OCI-LY7 (cell line): ENCODE results near the gene CACNB3. TPM values are rescaled to one million over a fixed set of nuclear protein-coding genes. Genes with fewer than 3 reads are reported as not detected.

Source experiments
- BruUV-seq: library from RNA; stranded (reverse); fragments of 400-500 nt; replicated peaks from 2 replicates; lab custom pipeline; 2021; lab: Mats Ljungman, UMichigan
- CTCF ChIA-PET: fragments of 300-600 bp; sonication (Branson Sonifier 250); formaldehyde crosslinking; loops from one replicate; lab custom pipeline; 2022; ENCODE audit warnings: antibody characterized with exemption; ENCODE audit not compliant: unreplicated experiment; lab: Charles Lee
- POLR2A ChIA-PET: fragments of 300-600 bp; sonication (Branson Sonifier 250); formaldehyde crosslinking; loops from one replicate; lab custom pipeline; 2022; ENCODE audit warnings: antibody characterized with exemption; lab: Charles Lee
- DNase-seq: peaks from one replicate; pipeline ENCODE4 v3.0.0-alpha.2; 2015; ENCODE audit warnings: low spot score
- H2AFZ ChIP-seq: fragments of 200-600 bp; sonication (generic), shearing (Covaris generic); 2 replicates; pipeline ENCODE4 v1.6.1; 2014; ENCODE audit warnings: mild to moderate bottlenecking, antibody characterized with exemption, low read length, moderate library complexity
- H3K27ac ChIP-seq: fragments of 200-600 bp; sonication (generic); 2 replicates; pipeline ENCODE4 v1.5.1; 2014; ENCODE audit warnings: mixed run types, low read depth, mild to moderate bottlenecking, moderate library complexity, low read length, inconsistent platforms; ENCODE audit not compliant: poor library complexity, severe bottlenecking
- H3K36me3 ChIP-seq: fragments of 200-600 bp; sonication (generic); 2 replicates; pipeline ENCODE4 v1.6.1; 2014; ENCODE audit warnings: mild to moderate bottlenecking, antibody characterized with exemption, low read length, moderate library complexity, mixed read lengths; ENCODE audit not compliant: insufficient read depth
- H3K4me1 ChIP-seq: fragments of 200-600 bp; sonication (generic); 2 replicates; pipeline ENCODE4 v1.5.1; 2014; ENCODE audit warnings: mild to moderate bottlenecking, low read length; ENCODE audit not compliant: insufficient read depth, poor library complexity, severe bottlenecking
- H3K4me2 ChIP-seq: fragments of 200-600 bp; sonication (generic); 2 replicates; pipeline ENCODE4 v1.6.1; 2014; ENCODE audit warnings: mild to moderate bottlenecking, low read length
- H3K4me3 ChIP-seq: fragments of 200-600 bp; sonication (generic); 2 replicates; pipeline ENCODE4 v1.5.1; 2014; ENCODE audit warnings: mild to moderate bottlenecking, low read depth, low read length; ENCODE audit not compliant: poor library complexity, severe bottlenecking
- H3K79me2 ChIP-seq: fragments of 200-600 bp; sonication (generic); 2 replicates; pipeline ENCODE4 v1.6.1; 2016; ENCODE audit warnings: low read depth, mild to moderate bottlenecking, low read length, moderate library complexity, mixed read lengths; ENCODE audit not compliant: insufficient read depth
- H3K9me2 ChIP-seq: fragments of 200-600 bp; sonication (generic); 2 replicates; pipeline ENCODE4 v1.6.1; 2016; ENCODE audit warnings: mild to moderate bottlenecking, low read length, mixed read lengths; ENCODE audit not compliant: insufficient read depth
- H3K9me3 ChIP-seq: fragments of 200-600 bp; sonication (generic); 2 replicates; pipeline ENCODE4 v1.6.1; 2014; ENCODE audit warnings: mild to moderate bottlenecking, mixed run types, low read length, mixed read lengths
- H4K20me1 ChIP-seq: fragments of 200-600 bp; sonication (generic); 2 replicates; pipeline ENCODE4 v1.6.1; 2014; ENCODE audit warnings: mild to moderate bottlenecking, antibody characterized with exemption, low read length, moderate library complexity, mixed read lengths; ENCODE audit not compliant: insufficient read depth
- CTCF ChIP-seq: fragments of 200-600 bp; sonication (generic); conservative IDR thresholded peaks from 2 replicates; pipeline ENCODE4 v1.5.1; 2014; ENCODE audit warnings: mild to moderate bottlenecking, antibody characterized with exemption, low read length, moderate library complexity, mixed read lengths
- EZH2phosphoT487 ChIP-seq: fragments of 200-600 bp; sonication (generic); IDR thresholded peaks from 2 replicates; pipeline ENCODE4 v1.6.1; 2018; ENCODE audit warnings: low read depth, borderline replicate concordance, mild to moderate bottlenecking, mixed run types, antibody characterized with exemption, low read length, moderate library complexity, mixed read lengths
- intact Hi-C: fragments of 100-400 bp; cut with micrococcal nuclease; formaldehyde crosslinking; loops from one replicate; pipeline ENCODE4 v1.10.0; 2022; ENCODE audit not compliant: unreplicated experiment
- total RNA-seq, 2 experiments: library from RNA; depleted of rRNA in 1 of 2; stranded (reverse); fragments of >200 nt in 1 of 2; shearing (Covaris generic) in 1 of 2; gene quantifications; 2 replicates each; pipeline ENCODE4 v1.2.3, GENCODE V29; 2014 to 2022

Gene CACNB3
- total RNA-seq, 2 experiments from 2014 or later: 5.6 to 20.6 TPM

GRCh38 chr12:48775991-48776649 is 42.2 kb upstream of the CACNB3 start:
- no peaks in the 10 kb centered on the region for H3K9me3 ChIP-seq
- H3K79me2 ChIP-seq: no peaks in the 10 kb centered on the region
- intact Hi-C loops: no loop called here
- H3K4me3 ChIP-seq: no peak overlapping the region
- H3K36me3 ChIP-seq: no peaks in the 10 kb centered on the region
- H3K4me2 ChIP-seq: no peak overlapping the region
- ChIA-PET CTCF (no interaction called here), POLR2A (no interaction called here)
- H3K9me2 ChIP-seq: no peaks in the 10 kb centered on the region
- no peak for DNase-seq
- no peaks in the 10 kb centered on the region for H3K4me1 ChIP-seq
- no TSS peak for BruUV-seq
- TF ChIP-seq EZH2phosphoT487 (no peak), CTCF (no peak)
- H4K20me1 ChIP-seq: no peaks in the 10 kb centered on the region
- H3K27ac ChIP-seq: no peak overlapping the region
- no peak overlapping the region for H2AFZ ChIP-seq

- no peak for DNase-seq
- Histone ChIP-seq H3K79me2 (no peaks in the 10 kb centered on the region), H3K4me2 (no peak overlapping the region), H3K9me3 (no peaks in the 10 kb centered on the region), H2AFZ (no peak overlapping the region), H3K4me1 (no peaks in the 10 kb centered on the region), H3K9me2 (no peaks in the 10 kb centered on the region), H3K36me3 (no peaks in the 10 kb centered on the region), H3K4me3 (no peak overlapping the region), H4K20me1 (no peaks in the 10 kb centered on the region), H3K27ac (no peak overlapping the region)
- ChIA-PET CTCF (no interaction called here), POLR2A (no interaction called here)
- no peak for TF ChIP-seq EZH2phosphoT487
- no TSS peak for BruUV-seq
- intact Hi-C loops: no loop called here
Observed at GRCh38 chr12:48776956-48777355, 41.3 kb upstream of the CACNB3 start.

- H3K4me3 ChIP-seq: no peak overlapping the region
- no peak overlapping the region for H2AFZ ChIP-seq
- H4K20me1 ChIP-seq: no peaks in the 10 kb centered on the region
- ChIA-PET POLR2A (interaction anchor here (0.5 kb wide), 1 partner anchor 42 kb away, joined by 3 read pairs; no protein-coding TSS in a partner anchor), CTCF (no interaction called here)
- no peak overlapping the region for H3K27ac ChIP-seq
- no peaks in the 10 kb centered on the region for H3K79me2 ChIP-seq
- H3K4me2 ChIP-seq: no peak overlapping the region
- TF ChIP-seq CTCF (no peak), EZH2phosphoT487 (no peak)
- intact Hi-C loops: no loop called here
- no peaks in the 10 kb centered on the region for H3K9me3 ChIP-seq
- no peaks in the 10 kb centered on the region for H3K9me2 ChIP-seq
- DNase-seq: no peak
- H3K4me1 ChIP-seq: no peaks in the 10 kb centered on the region
- no TSS peak for BruUV-seq
- no peaks in the 10 kb centered on the region for H3K36me3 ChIP-seq
Observed at GRCh38 chr12:48777501-48778400, 40.5 kb upstream of the CACNB3 start.
